IMR-90 (cell line): ENCODE results near the gene SNX25. TPM values are rescaled to one million over a fixed set of nuclear protein-coding genes. Genes with fewer than 3 reads are reported as not detected.

ENCODE experiments used
- ATAC-seq: fragments of 200-7000 bp; cut with Tn5 transposase; 2 replicates; pipeline ENCODE4 v1.9.1; 2020; ENCODE audit warnings: low read depth, mild to moderate bottlenecking, moderate library complexity
- BruUV-seq: library from RNA; stranded (reverse); fragments of 400-500 nt; replicated peaks from 2 replicates; lab custom pipeline; 2021; lab: Mats Ljungman, UMichigan
- CTCF ChIA-PET: fragments of 300-600 bp; formaldehyde crosslinking; extraction: SDS; loops from one replicate; lab custom pipeline; 2021; ENCODE audit warnings: antibody characterized with exemption; lab: Yijun Ruan, JAX
- POLR2A ChIA-PET: fragments of 300-600 bp; sonication (Branson Sonifier 250); formaldehyde crosslinking; loops from one replicate; lab custom pipeline; 2022; ENCODE audit warnings: antibody characterized with exemption; ENCODE audit not compliant: unreplicated experiment; lab: Charles Lee
- DNase-seq: peaks from one replicate; pipeline ENCODE4 v3.0.0; 2013
- H2AFZ ChIP-seq: replicated peaks from 2 replicates; pipeline ENCODE3; 2013; ENCODE audit warnings: low read length, mild to moderate bottlenecking; ENCODE audit not compliant: poor library complexity
- H2AK5ac ChIP-seq: 2 replicates; pipeline ENCODE4 v1.6.1; 2013; ENCODE audit warnings: low read depth, low read length, inconsistent platforms
- H2AK9ac ChIP-seq: replicated peaks from 2 replicates; pipeline ENCODE3; 2013; ENCODE audit warnings: mild to moderate bottlenecking, low read depth, low read length, moderate library complexity; ENCODE audit not compliant: poor library complexity
- H2BK120ac ChIP-seq: 2 replicates; pipeline ENCODE4 v1.6.1; 2013; ENCODE audit warnings: low read depth, low read length, inconsistent platforms
- H2BK15ac ChIP-seq: 3 replicates; pipeline ENCODE4 v1.6.1; 2013; ENCODE audit warnings: low read depth, low read length, inconsistent platforms
- H2BK20ac ChIP-seq: 2 replicates; pipeline ENCODE4 v1.6.1; 2013; ENCODE audit warnings: low read depth, mild to moderate bottlenecking, inconsistent platforms, low read length, moderate library complexity
- H2BK5ac ChIP-seq: 2 replicates; pipeline ENCODE4 v1.6.1; 2013; ENCODE audit warnings: mild to moderate bottlenecking, low read depth, low read length, inconsistent platforms; ENCODE audit not compliant: poor library complexity, severe bottlenecking
- H3K14ac ChIP-seq: replicated peaks from 2 replicates; pipeline ENCODE4 v1.6.1; 2013; ENCODE audit warnings: low read depth, low read length, inconsistent platforms
- H3K18ac ChIP-seq: 2 replicates; pipeline ENCODE4 v1.6.1; 2013; ENCODE audit warnings: low read depth, low read length, control low read depth
- H3K23ac ChIP-seq: 2 replicates; pipeline ENCODE4 v1.6.1; 2013; ENCODE audit warnings: low read depth, low read length, inconsistent platforms
- H3K27ac ChIP-seq: 2 replicates; pipeline ENCODE4 v1.5.1; 2013; ENCODE audit warnings: mild to moderate bottlenecking, control low read depth, low read length; ENCODE audit not compliant: insufficient read depth
- H3K27me3 ChIP-seq: 2 replicates; pipeline ENCODE4 v1.6.1; 2013; ENCODE audit warnings: low read length; ENCODE audit not compliant: control insufficient read depth, insufficient read depth
- H3K36me3 ChIP-seq: 2 replicates; pipeline ENCODE4 v1.6.1; 2013; ENCODE audit warnings: low read length, mixed read lengths; ENCODE audit not compliant: control insufficient read depth, insufficient read depth
- H3K4ac ChIP-seq: 2 replicates; pipeline ENCODE4 v1.6.1; 2013; ENCODE audit warnings: low read depth, low read length, inconsistent platforms
- H3K4me1 ChIP-seq: 2 replicates; pipeline ENCODE4 v1.6.1; 2013; ENCODE audit warnings: low read length, mixed read lengths; ENCODE audit not compliant: control insufficient read depth, insufficient read depth
- H3K4me2 ChIP-seq: 2 replicates; pipeline ENCODE4 v1.6.1; 2013; ENCODE audit warnings: low read depth, mild to moderate bottlenecking, control low read depth, low read length, moderate library complexity
- H3K4me3 ChIP-seq: 2 replicates; pipeline ENCODE4 v1.5.1; 2013; ENCODE audit warnings: low read depth, mild to moderate bottlenecking, control low read depth, low read length, moderate library complexity; ENCODE audit not compliant: insufficient read depth
- H3K56ac ChIP-seq: 2 replicates; pipeline ENCODE4 v1.6.1; 2013; ENCODE audit warnings: low read length, inconsistent platforms; ENCODE audit not compliant: insufficient read depth; ENCODE audit errors: extremely low read depth
- H3K79me1 ChIP-seq, 2 experiments: 2 replicates each; pipeline ENCODE4 v1.6.1; 2013; ENCODE audit warnings: low read length in 2 of 2, inconsistent platforms in 1 of 2, low read depth in 1 of 2
- H3K9ac ChIP-seq: 2 replicates; pipeline ENCODE4 v1.6.1; 2013; ENCODE audit warnings: low read depth, low read length, control low read depth
- H3K9me1 ChIP-seq: 2 replicates; pipeline ENCODE4 v1.6.1; 2013; ENCODE audit warnings: low read length, inconsistent platforms; ENCODE audit not compliant: insufficient read depth
- H3K9me3 ChIP-seq: 2 replicates; pipeline ENCODE4 v1.6.1; 2013; ENCODE audit warnings: low read length; ENCODE audit not compliant: control insufficient read depth, insufficient read depth
- H4K20me1 ChIP-seq: 2 replicates; pipeline ENCODE4 v1.6.1; 2013; ENCODE audit warnings: low read length, inconsistent platforms; ENCODE audit not compliant: insufficient read depth
- H4K5ac ChIP-seq: 2 replicates; pipeline ENCODE4 v1.6.1; 2013; ENCODE audit warnings: mild to moderate bottlenecking, low read depth, low read length, control low read depth
- H4K8ac ChIP-seq, 2 experiments: 2 replicates each; pipeline ENCODE4 v1.6.1; 2013; ENCODE audit warnings: low read depth in 2 of 2, low read length in 2 of 2, control low read depth in 1 of 2, inconsistent platforms in 1 of 2
- H4K91ac ChIP-seq: 2 replicates; pipeline ENCODE4 v1.6.1; 2013; ENCODE audit warnings: low read depth, low read length, inconsistent platforms; ENCODE audit not compliant: insufficient read depth
- POLR2A ChIP-seq: IDR thresholded peaks from 2 replicates; pipeline ENCODE4 v1.6.1; 2012; ENCODE audit warnings: mild to moderate bottlenecking, low read depth, low read length
- WGBS, 2 experiments: methylation state at CpG; one replicate each; pipeline versions ENCODE4 v1.1.5 to v1.1.7; 2013; ENCODE audit warnings: missing lambda C conversion rate in 2 of 2; ENCODE audit not compliant: insufficient read length in 1 of 2; ENCODE audit errors: extremely low coverage in 2 of 2; 5-methylcytosine and 5-hydroxymethylcytosine counted together
- dilution Hi-C: fragments of 300-500 bp; cut with HindIII; formaldehyde crosslinking; loops from one replicate; pipeline ENCODE4 v1.14.3; 2018; ENCODE audit warnings: low sequenced_read_pairs; ENCODE audit not compliant: unreplicated experiment
- in situ Hi-C: fragments of 300-500 bp; cut with MboI; formaldehyde crosslinking; loops from 3 replicates; pipeline ENCODE4 v1.14.3; 2019; ENCODE audit warnings: low sequenced_read_pairs, inconsistent platforms, mixed read lengths
- intact Hi-C: fragments of 100-400 bp; cut with micrococcal nuclease; formaldehyde crosslinking; loops from 2 replicates; pipeline ENCODE4 v1.10.0; 2022
- polyA plus RNA-seq, 3 experiments: library from polyadenylated mRNA; depleted of rRNA; stranded (reverse); fragments of >200 nt; gene quantifications; 2 replicates each; pipeline ENCODE4 v1.2.3, GENCODE V29; 2012; ENCODE audit warnings: low replicate concordance in 1 of 3
- total RNA-seq: library from RNA; depleted of rRNA; stranded (reverse); fragments of >200 nt; gene quantifications from 2 replicates; pipeline ENCODE4 v1.2.3, GENCODE V29; 2012

Gene SNX25
- total and polyA plus RNA-seq, 2 of the 4 experiments (the other 2 are of a cell fraction) = 11.4 to 28.3 TPM

DNA sequence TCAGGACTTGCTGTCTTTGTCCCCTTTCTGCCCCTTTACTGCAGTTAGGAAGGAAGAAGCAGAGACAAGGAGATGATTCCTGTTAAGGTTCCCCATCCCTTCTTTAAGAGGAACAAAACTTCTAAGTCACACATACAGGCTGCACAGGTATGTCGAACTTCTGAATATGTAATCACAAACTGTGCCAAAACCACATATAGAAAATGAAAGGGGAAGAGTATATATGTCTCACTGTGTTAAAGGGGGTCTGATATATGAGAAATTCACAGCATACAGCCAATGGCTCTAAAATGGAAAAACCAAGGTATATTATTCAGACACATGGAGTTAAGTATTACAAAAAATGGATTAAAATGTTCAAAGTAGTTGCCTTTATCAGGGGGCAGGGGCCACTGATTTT lies 17.3 kb upstream of the SNX25 start:
- no peak overlapping the region for H3K27ac ChIP-seq
- intact Hi-C loops (no loop called here), dilution Hi-C loops (no loop called here), in situ Hi-C loops (loop anchor here (25.0 kb wide), 1 partner anchor 845 kb away; no protein-coding TSS in a partner anchor)
- CTCF ChIA-PET = no interaction called here
- H3K4me1 ChIP-seq = peaks cover 3% of the 10 kb centered on the region; the same call in 1 of the 2 replicates
- H3K27me3 ChIP-seq = no peaks in the 10 kb centered on the region
- H2BK15ac ChIP-seq = no peak overlapping the region
- no peak overlapping the region for H4K8ac ChIP-seq
- H2BK20ac ChIP-seq = no peak overlapping the region
- H3K36me3 ChIP-seq = peaks cover 11% of the 10 kb centered on the region
- no peak for TF ChIP-seq POLR2A
- no peak overlapping the region for H3K4me3 ChIP-seq
- peaks cover 13 to 31% of the 10 kb centered on the region in 2 experiments for H3K79me1 ChIP-seq
- no peak overlapping the region for H3K56ac ChIP-seq
- no peak overlapping the region for H2AK5ac ChIP-seq
- no peak overlapping the region for H2BK120ac ChIP-seq
- no peak overlapping the region for H4K5ac ChIP-seq
- no peak overlapping the region for H4K91ac ChIP-seq
- WGBS, 2 experiments = no CpG with 5 or more reads among the region's 1 CpG
- BruUV-seq = no TSS peak
- POLR2A ChIA-PET = no interaction called here
- no peak overlapping the region; the same call in 1 of the 2 replicates for H3K14ac ChIP-seq
- no peaks in the 10 kb centered on the region for H3K9me1 ChIP-seq
- DNase-seq (no peak), ATAC-seq (no peak)
- H3K9ac ChIP-seq = no peak overlapping the region
- H3K23ac ChIP-seq = no peak overlapping the region
- H3K18ac ChIP-seq = no peak overlapping the region
- H3K9me3 ChIP-seq = no peaks in the 10 kb centered on the region
- H2AFZ ChIP-seq = no peak overlapping the region
- H3K4ac ChIP-seq = no peak overlapping the region
- H3K4me2 ChIP-seq = no peak overlapping the region
- H2BK5ac ChIP-seq = no peak overlapping the region
- no peak overlapping the region for H2AK9ac ChIP-seq
- no peaks in the 10 kb centered on the region; the same call in none of the 2 replicates for H4K20me1 ChIP-seq
